HepG2 (cell line): Measurements from ENCODE around the gene BCL2L1. TPM values are rescaled to one million over a fixed set of nuclear protein-coding genes. Genes with fewer than 3 reads are reported as not detected.

Experiments
- ATAC-seq: fragments of 200-7000 bp; cut with Tn5 transposase; 3 replicates; pipeline ENCODE4 v1.9.1; 2020; ENCODE audit warnings: mild to moderate bottlenecking, moderate library complexity
- BruUV-seq: library from RNA; stranded (reverse); fragments of 400-500 nt; replicated peaks from 2 replicates; lab custom pipeline; 2021; lab: Mats Ljungman, UMichigan
- CTCF ChIA-PET: fragments of 300-600 bp; formaldehyde crosslinking; extraction: SDS; loops from one replicate; lab custom pipeline; 2021; ENCODE audit warnings: low total read pairs, inconsistent platforms, low intra/inter-chr PET ratio; lab: Yijun Ruan, JAX
- POLR2A ChIA-PET: fragments of 350-600 bp; sonication (Branson Sonifier 250); formaldehyde crosslinking; loops from one replicate; lab custom pipeline; 2020; ENCODE audit warnings: antibody characterized with exemption, inconsistent platforms; lab: Yijun Ruan, JAX
- DNase-seq: peaks from one replicate; pipeline ENCODE4 v3.0.0-alpha.2; 2015; ENCODE audit warnings: low spot score
- FAIRE-seq: peaks from 3 replicates; lab custom pipeline; 2011; peaks lifted over from hg19 to GRCh38; lab: Jason Lieb, UNC
- H2AFZ ChIP-seq: one replicate; pipeline ENCODE4 v1.6.1; 2011; ENCODE audit warnings: low read length, inconsistent platforms
- H3K27ac ChIP-seq: fragments of 300-600 bp; 3 replicates; pipeline ENCODE4 v1.8.0; 2011; ENCODE audit warnings: mixed run types, mild to moderate bottlenecking, mixed read lengths, low read length, inconsistent platforms; ENCODE audit not compliant: insufficient read depth; ENCODE audit errors: extremely low read length
- H3K27me3 ChIP-seq, 2 experiments: fragments of 200-600 bp in 1 of 2; 2 replicates in 1 of 2; 3 replicates in 1 of 2; pipeline versions ENCODE4 v1.6.0 to v1.8.0; 2011; ENCODE audit warnings: low read length in 2 of 2, mild to moderate bottlenecking in 2 of 2, moderate library complexity in 2 of 2, inconsistent platforms in 1 of 2; ENCODE audit not compliant: insufficient read depth in 2 of 2, control insufficient read depth in 1 of 2
- H3K36me3 ChIP-seq, 2 experiments: fragments of 200-600 bp in 1 of 2; replicated peaks in 1 of 2; 2 replicates in 1 of 2; 3 replicates in 1 of 2; pipeline versions ENCODE4 v1.5.1 to v1.8.0; 2011; ENCODE audit warnings: low read length in 2 of 2, inconsistent platforms in 1 of 2; ENCODE audit not compliant: insufficient read depth in 2 of 2, control insufficient read depth in 1 of 2
- H3K4me1 ChIP-seq: 2 replicates; pipeline ENCODE4 v1.5.1; 2012; ENCODE audit warnings: low read length, inconsistent platforms; ENCODE audit not compliant: insufficient read depth
- H3K4me2 ChIP-seq: 2 replicates; pipeline ENCODE4 v1.6.0; 2011; ENCODE audit warnings: low read depth, low read length, inconsistent platforms
- H3K4me3 ChIP-seq, 3 experiments: fragments of 200-600 bp in 1 of 3; sonication (generic), shearing (Covaris generic) in 1 of 3; replicated peaks in 1 of 3; 2 replicates each; pipeline ENCODE4 v1.5.1; 2011 to 2016; ENCODE audit warnings: low read length in 3 of 3, inconsistent platforms in 2 of 3, low read depth in 2 of 3, mild to moderate bottlenecking in 2 of 3, control low read depth in 1 of 3, mixed read lengths in 1 of 3; ENCODE audit not compliant: insufficient read depth in 1 of 3
- H3K79me2 ChIP-seq: one replicate; pipeline ENCODE4 v1.6.1; 2011; ENCODE audit warnings: low read length, inconsistent platforms; ENCODE audit not compliant: insufficient read depth
- H3K9ac ChIP-seq: 2 replicates; pipeline ENCODE4 v1.6.0; 2011; ENCODE audit warnings: mild to moderate bottlenecking, low read depth, low read length, inconsistent platforms; ENCODE audit not compliant: insufficient read depth
- H3K9me3 ChIP-seq: 2 replicates; pipeline ENCODE4 v1.5.1; 2012; ENCODE audit warnings: mild to moderate bottlenecking, low read length
- H4K20me1 ChIP-seq: 2 replicates; pipeline ENCODE4 v1.6.0; 2011; ENCODE audit warnings: inconsistent platforms, mild to moderate bottlenecking, low read length, moderate library complexity; ENCODE audit not compliant: insufficient read depth
- ADNP ChIP-seq: sonication (generic); formaldehyde crosslinking; IDR thresholded peaks from 2 replicates; pipeline ENCODE4 v1.4.0; 2020; ENCODE audit warnings: missing genetic modification reagents
- AHR ChIP-seq: IDR thresholded peaks from 2 replicates; pipeline ENCODE4 v1.6.1; 2018; ENCODE audit warnings: missing genetic modification reagents, missing compliant biosample characterization
- RBFOX2 ChIP-seq: fragments of 200-400 bp; formaldehyde crosslinking; IDR thresholded peaks from 2 replicates; pipeline ENCODE4 v1.6.1; 2017; ENCODE audit warnings: low read depth, mild to moderate bottlenecking, low read length
- REL ChIP-seq: sonication (generic); formaldehyde crosslinking; conservative IDR thresholded peaks from 2 replicates; pipeline ENCODE4 v1.8.0; 2022; ENCODE audit warnings: mild to moderate bottlenecking, missing genetic modification reagents, moderate library complexity
- ZC3H13 ChIP-seq: sonication (generic); formaldehyde crosslinking; IDR thresholded peaks from 2 replicates; pipeline ENCODE4 v1.8.1; 2023; ENCODE audit warnings: mild to moderate bottlenecking, missing genetic modification reagents, moderate library complexity
- WGBS: methylation state at CpG from one replicate; pipeline ENCODE4 v1.1.6; 2017; ENCODE audit warnings: low lambda C conversion rate; 5-methylcytosine and 5-hydroxymethylcytosine counted together
- in situ Hi-C: cut with HindIII; loops from 2 replicates; pipeline ENCODE4 v1.10.0; 2017; ENCODE audit warnings: low pct_unique_long_range_greater_than_20kb; ENCODE audit not compliant: extremely low pct_ligation_motif_present
- intact Hi-C: fragments of 100-400 bp; cut with micrococcal nuclease; formaldehyde crosslinking; loops from one replicate; pipeline ENCODE4 v1.10.0; 2022; ENCODE audit not compliant: unreplicated experiment
- polyA plus RNA-seq, 8 experiments: library from polyadenylated mRNA; depleted of rRNA in 3 of 8; stranded (reverse) in 7 of 8; unstranded in 1 of 8; fragments of >200 nt; fragmentation: Illumina TruSeq in 4 of 8; extraction: Trizol in 4 of 8; gene quantifications; 2 replicates each; pipeline versions ENCODE4 v1.2.1 to v1.2.3, GENCODE V29; 2011 to 2016; ENCODE audit warnings: low read depth in 4 of 8, missing spikeins in 1 of 8, mixed read lengths in 1 of 8; ENCODE audit not compliant: insufficient read depth in 1 of 8
- total RNA-seq, 5 experiments: library from RNA; depleted of rRNA; stranded (reverse); fragments of >200 nt; fragmentation: Illumina TruSeq; extraction: Trizol; gene quantifications; 2 replicates each; pipeline ENCODE4 v1.2.3, GENCODE V29; 2016; ENCODE audit warnings: low read depth in 1 of 5
- TF ChIP-seq, protein P1 (sequence below): sonication (generic); formaldehyde crosslinking; conservative IDR thresholded peaks from 2 replicates; pipeline ENCODE4 v1.4.0; 2020; ENCODE audit warnings: missing genetic modification reagents
- TF ChIP-seq, protein P2 (sequence below): IDR thresholded peaks from 2 replicates; pipeline ENCODE4 v1.6.1; 2018; ENCODE audit warnings: missing genetic modification reagents, mild to moderate bottlenecking, missing compliant biosample characterization

Gene BCL2L1
- total and polyA plus RNA-seq, 2 of the 13 experiments (the other 11 are each of a cell fraction or from before 2014, with no cell fraction given): 164 to 258 TPM

DNA sequence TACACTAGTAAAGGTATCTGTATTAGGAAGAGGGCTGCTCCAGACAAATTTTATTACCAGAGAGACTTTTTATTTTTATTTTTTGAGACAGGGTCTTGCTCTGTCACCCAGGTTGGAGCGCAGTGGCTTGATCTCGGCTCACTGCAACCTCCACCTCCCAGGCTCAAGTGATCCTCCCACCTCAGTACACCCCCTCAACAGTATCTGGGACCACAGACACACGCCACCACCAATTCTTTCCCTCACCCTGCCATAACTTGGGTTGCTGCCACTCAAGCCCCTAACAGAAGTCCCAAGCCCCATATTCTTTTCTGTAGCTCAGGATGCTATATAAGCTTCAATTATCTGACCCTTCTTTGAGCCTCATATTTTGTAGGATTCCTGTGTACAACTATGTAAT is 6.9 kb downstream of the BCL2L1 start:
- ATAC-seq (no peak), DNase-seq (no peak), FAIRE-seq (no peak)
- in situ Hi-C loops (no loop called here), intact Hi-C loops (no loop called here)
- Histone ChIP-seq H3K4me2 (peak overlapping the region; percentile 83), H3K27me3 (no peaks in the 10 kb centered on the region; a peak in 1 of 5 replicates), H4K20me1 (peaks cover 11% of the 10 kb centered on the region; the same call in 1 of the 2 replicates), H3K9me3 (no peaks in the 10 kb centered on the region), H3K4me3 (peak overlapping the region; percentile 45 to 50 (median 49); a peak in 4 of 6 replicates), H3K27ac (peak overlapping the region; percentile 38), H3K9ac (peak overlapping the region; percentile 17; the same call in 1 of the 2 replicates), H3K36me3 (peaks cover 24 to 76% of the 10 kb centered on the region in 2 experiments), H3K79me2 (peaks cover 98% of the 10 kb centered on the region), H2AFZ (no peak overlapping the region), H3K4me1 (peaks cover 99% of the 10 kb centered on the region)
- no peak for TF ChIP-seq REL (CRISPR knock-in tag)
- no peak for TF ChIP-seq ADNP (CRISPR knock-in tag)
- 0 out of 2 replicates have a peak, but pooled peaks have one; percentile 18 for TF ChIP-seq ZC3H13 (CRISPR knock-in tag)
- TF ChIP-seq, protein P1, sequence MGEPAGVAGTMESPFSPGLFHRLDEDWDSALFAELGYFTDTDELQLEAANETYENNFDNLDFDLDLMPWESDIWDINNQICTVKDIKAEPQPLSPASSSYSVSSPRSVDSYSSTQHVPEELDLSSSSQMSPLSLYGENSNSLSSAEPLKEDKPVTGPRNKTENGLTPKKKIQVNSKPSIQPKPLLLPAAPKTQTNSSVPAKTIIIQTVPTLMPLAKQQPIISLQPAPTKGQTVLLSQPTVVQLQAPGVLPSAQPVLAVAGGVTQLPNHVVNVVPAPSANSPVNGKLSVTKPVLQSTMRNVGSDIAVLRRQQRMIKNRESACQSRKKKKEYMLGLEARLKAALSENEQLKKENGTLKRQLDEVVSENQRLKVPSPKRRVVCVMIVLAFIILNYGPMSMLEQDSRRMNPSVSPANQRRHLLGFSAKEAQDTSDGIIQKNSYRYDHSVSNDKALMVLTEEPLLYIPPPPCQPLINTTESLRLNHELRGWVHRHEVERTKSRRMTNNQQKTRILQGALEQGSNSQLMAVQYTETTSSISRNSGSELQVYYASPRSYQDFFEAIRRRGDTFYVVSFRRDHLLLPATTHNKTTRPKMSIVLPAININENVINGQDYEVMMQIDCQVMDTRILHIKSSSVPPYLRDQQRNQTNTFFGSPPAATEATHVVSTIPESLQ (CRISPR knock-in tag): no peak
- peak; percentile 70 for TF ChIP-seq RBFOX2
- TF ChIP-seq, protein P2, sequence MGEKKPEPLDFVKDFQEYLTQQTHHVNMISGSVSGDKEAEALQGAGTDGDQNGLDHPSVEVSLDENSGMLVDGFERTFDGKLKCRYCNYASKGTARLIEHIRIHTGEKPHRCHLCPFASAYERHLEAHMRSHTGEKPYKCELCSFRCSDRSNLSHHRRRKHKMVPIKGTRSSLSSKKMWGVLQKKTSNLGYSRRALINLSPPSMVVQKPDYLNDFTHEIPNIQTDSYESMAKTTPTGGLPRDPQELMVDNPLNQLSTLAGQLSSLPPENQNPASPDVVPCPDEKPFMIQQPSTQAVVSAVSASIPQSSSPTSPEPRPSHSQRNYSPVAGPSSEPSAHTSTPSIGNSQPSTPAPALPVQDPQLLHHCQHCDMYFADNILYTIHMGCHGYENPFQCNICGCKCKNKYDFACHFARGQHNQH (CRISPR knock-in tag): no peak
- TF ChIP-seq AHR (CRISPR knock-in tag): no peak
- POLR2A ChIA-PET: interaction anchor here (0.6 to 33.2 kb wide), 8 partner anchors 12 to 111 kb away, joined by 3 to 2822 read pairs (median 12); partner anchors contain the start of genes ID1 and TPX2
- BruUV-seq: no TSS peak
- 62% methylated on average over 3 of the region's 3 CpGs for WGBS
- CTCF ChIA-PET: no interaction called here
